Testis (tissue), 2 donors: ENCODE measurements around the gene C6orf136.

Experiments
- CTCF ChIP-seq, 3 experiments: fragments of 450-650 bp in 2 of 3; fragments of 200-600 bp in 1 of 3; sonication (generic) in 1 of 3; IDR thresholded peaks; one replicate each; pipeline ENCODE4 v1.5.1; 2016 to 2019; ENCODE audit warnings: antibody characterized with exemption in 3 of 3, mild to moderate bottlenecking in 2 of 3, moderate library complexity in 1 of 3
- POLR2A ChIP-seq: fragments of 450-650 bp; IDR thresholded peaks from one replicate; pipeline ENCODE4 v1.6.1; 2017; ENCODE audit warnings: antibody characterized with exemption, mild to moderate bottlenecking, moderate library complexity

GRCh38 chr6:30686908-30687658, 40.1 kb downstream of the C6orf136 start:
- no peak for TF ChIP-seq CTCF (IDR thresholded peaks at IDR 0.05)
- TF ChIP-seq POLR2A: no peak
